ENCODE measurements around the gene PLEKHB1. TPM values are rescaled to one million over a fixed set of nuclear protein-coding genes. Genes with fewer than 3 reads are reported as not detected.

The PLEKHB1 gene
- total RNA-seq, 1 donor, result 1.1 TPM

DNA sequence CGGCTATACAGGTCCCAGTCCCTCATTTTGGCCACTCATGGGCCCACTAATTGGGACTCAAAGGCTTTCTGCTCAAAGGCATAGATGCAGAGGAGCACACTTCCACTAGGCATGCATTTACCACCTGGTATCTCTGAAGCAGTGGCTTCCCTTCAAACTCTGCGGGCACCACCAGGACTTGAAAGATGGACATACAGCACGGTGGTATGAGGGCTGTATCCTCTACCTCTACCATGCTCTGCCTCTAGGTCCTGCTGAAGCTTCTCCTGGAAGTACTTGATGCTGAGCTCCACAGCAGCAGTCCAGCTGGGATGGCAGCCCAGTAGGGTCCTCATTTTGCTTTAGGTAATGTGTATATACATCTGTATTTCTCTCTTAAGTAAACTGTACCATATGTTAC lies 64.6 kb downstream of the PLEKHB1 start:
- no peak for DNase-seq (ENCODE audit: low read depth)
- no peak for TF ChIP-seq CTCF (IDR thresholded peaks at IDR 0.05; ENCODE audit: insufficient read depth, low read length)
- H3K4me3 ChIP-seq (ENCODE audit: low read depth, low read length), result no peak overlapping the region

Other genes starting within 250 kb of the PLEKHB1 start
- gene FAM168A, start 48.5 kb upstream of the PLEKHB1 start, total RNA-seq (ENCODE audit: low replicate concordance), result 15.5 and 40.0 TPM in 2 replicates
- 68.4 and 158 TPM in 2 replicates for gene RAB6A, start 114.5 kb downstream of the PLEKHB1 start, total RNA-seq (ENCODE audit: low replicate concordance)
- 39.7 and 45.6 TPM in 2 replicates for gene MRPL48, start 141.3 kb downstream of the PLEKHB1 start, total RNA-seq (ENCODE audit: low replicate concordance)
- 54.2 and 70.8 TPM in 2 replicates for gene COA4, start 230.3 kb downstream of the PLEKHB1 start, total RNA-seq (ENCODE audit: low replicate concordance)
- gene PAAF1, start 230.4 kb downstream of the PLEKHB1 start, total RNA-seq (ENCODE audit: low replicate concordance), result 9.2 and 11.1 TPM in 2 replicates

All from fibroblast of the aortic adventitia (primary cell).